ENCODE data around the gene FKBP6. TPM values are rescaled to one million over a fixed set of nuclear protein-coding genes. Genes with fewer than 3 reads are reported as not detected.

The FKBP6 gene
- not detected in 2 replicates for total RNA-seq

GRCh38 chr7:73327922-73328321, at the start of gene FKBP6, which contains the start of gene TRIM50:
Gene FKBP6, plus strand, starts transcription at chr7:73328161. Its CDS starts 268 bp downstream, at chr7:73328429.
Gene TRIM50, minus strand, starts transcription at chr7:73328082. Its CDS starts 3,295 bp downstream, at chr7:73324787.

GRCh38 chr7:73308665-73309214, 19.2 kb upstream of the FKBP6 start, which contains the start of gene NSUN5:
Gene NSUN5, minus strand, starts transcription at chr7:73308826. Its CDS starts 36 bp downstream, at chr7:73308790.

Other genes starting within 250 kb of the FKBP6 start
- gene SPDYE9, start 242.1 kb upstream of the FKBP6 start, total RNA-seq, result not detected in 2 replicates
- 13.2 and 21.3 TPM in 2 replicates for gene NSUN5, start 19.3 kb upstream of the FKBP6 start, total RNA-seq
- not detected in 2 replicates for gene TRIM50, start 79 bp upstream of the FKBP6 start, total RNA-seq
- 0.85 and 0.96 TPM in 2 replicates for gene FZD9, start 105.6 kb downstream of the FKBP6 start, total RNA-seq
- gene BAZ1B, start 194.1 kb downstream of the FKBP6 start, total RNA-seq, result 40.6 and 71.1 TPM in 2 replicates
- 14.7 and 36.4 TPM in 2 replicates for gene BCL7B, start 229.5 kb downstream of the FKBP6 start, total RNA-seq